BJ (cell line): Measurements from ENCODE around the gene DRC3. TPM values are rescaled to one million over a fixed set of nuclear protein-coding genes. Genes with fewer than 3 reads are reported as not detected.

Source experiments
- CTCF ChIA-PET: fragments of 350-600 bp; formaldehyde crosslinking; extraction: SDS; loops from one replicate; lab custom pipeline; 2021; ENCODE audit warnings: antibody characterized with exemption, inconsistent platforms; lab: Yijun Ruan, JAX
- POLR2A ChIA-PET: fragments of 300-600 bp; sonication (Branson Sonifier 250); formaldehyde crosslinking; extraction: SDS; loops from one replicate; lab custom pipeline; 2021; ENCODE audit warnings: antibody characterized with exemption; lab: Charles Lee
- DNase-seq: peaks from one replicate; pipeline ENCODE4 v3.0.0-alpha.2; 2011; ENCODE audit warnings: low read depth
- H3K27me3 ChIP-seq: 2 replicates; pipeline ENCODE4 v1.6.0; 2011; ENCODE audit warnings: low read length; ENCODE audit not compliant: control insufficient read depth, insufficient read depth
- H3K36me3 ChIP-seq: 2 replicates; pipeline ENCODE4 v1.5.1; 2011; ENCODE audit warnings: low read length; ENCODE audit not compliant: control insufficient read depth, insufficient read depth
- H3K4me3 ChIP-seq: 2 replicates; pipeline ENCODE4 v1.5.1; 2011; ENCODE audit warnings: low read depth, mild to moderate bottlenecking, control low read depth, low read length
- polyA plus RNA-seq: library from polyadenylated mRNA; depleted of rRNA; stranded (reverse); fragments of >200 nt; gene quantifications from 2 replicates; pipeline ENCODE4 v1.2.3, GENCODE V29; 2011
- TF ChIP-seq, protein P1 (sequence below): IDR thresholded peaks from 2 replicates; pipeline ENCODE4 v1.5.1; 2011; ENCODE audit warnings: low read depth, mild to moderate bottlenecking, control low read depth, inconsistent platforms, low read length, moderate library complexity; ENCODE audit not compliant: insufficient read depth

DRC3 gene
- polyA plus RNA-seq, 1 experiment: 1.2 TPM

DNA sequence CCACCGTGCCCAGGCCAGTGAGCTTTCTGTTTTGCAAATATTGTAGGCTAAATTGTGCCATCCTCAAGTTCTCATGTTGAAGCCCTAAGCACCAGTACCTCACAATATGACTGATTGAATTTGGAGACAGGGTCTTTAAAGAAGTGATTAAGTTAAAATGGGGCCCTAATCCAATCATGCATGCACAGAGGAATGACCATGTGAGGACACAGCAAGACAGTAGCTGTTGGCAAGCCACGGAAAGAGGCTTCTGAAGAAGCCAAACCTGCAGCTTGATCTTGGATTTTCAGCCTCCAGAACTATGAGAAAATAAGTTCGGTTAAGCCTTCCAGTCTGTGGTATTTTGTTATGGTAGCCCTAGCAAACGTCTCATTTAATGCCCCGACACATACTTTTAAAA is 25.4 kb upstream of the DRC3 start:
- no peaks in the 10 kb centered on the region for H3K36me3 ChIP-seq
- no peak overlapping the region for H3K4me3 ChIP-seq
- TF ChIP-seq, protein P1, sequence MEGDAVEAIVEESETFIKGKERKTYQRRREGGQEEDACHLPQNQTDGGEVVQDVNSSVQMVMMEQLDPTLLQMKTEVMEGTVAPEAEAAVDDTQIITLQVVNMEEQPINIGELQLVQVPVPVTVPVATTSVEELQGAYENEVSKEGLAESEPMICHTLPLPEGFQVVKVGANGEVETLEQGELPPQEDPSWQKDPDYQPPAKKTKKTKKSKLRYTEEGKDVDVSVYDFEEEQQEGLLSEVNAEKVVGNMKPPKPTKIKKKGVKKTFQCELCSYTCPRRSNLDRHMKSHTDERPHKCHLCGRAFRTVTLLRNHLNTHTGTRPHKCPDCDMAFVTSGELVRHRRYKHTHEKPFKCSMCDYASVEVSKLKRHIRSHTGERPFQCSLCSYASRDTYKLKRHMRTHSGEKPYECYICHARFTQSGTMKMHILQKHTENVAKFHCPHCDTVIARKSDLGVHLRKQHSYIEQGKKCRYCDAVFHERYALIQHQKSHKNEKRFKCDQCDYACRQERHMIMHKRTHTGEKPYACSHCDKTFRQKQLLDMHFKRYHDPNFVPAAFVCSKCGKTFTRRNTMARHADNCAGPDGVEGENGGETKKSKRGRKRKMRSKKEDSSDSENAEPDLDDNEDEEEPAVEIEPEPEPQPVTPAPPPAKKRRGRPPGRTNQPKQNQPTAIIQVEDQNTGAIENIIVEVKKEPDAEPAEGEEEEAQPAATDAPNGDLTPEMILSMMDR: no peak
- ChIA-PET POLR2A (no interaction called here), CTCF (interaction anchor here (0.6 to 1.3 kb wide), 3 partner anchors 13 to 28 kb away, joined by 3 to 4 read pairs (median 3); no protein-coding TSS in a partner anchor)
- H3K27me3 ChIP-seq: no peaks in the 10 kb centered on the region
- no peak for DNase-seq

DNA sequence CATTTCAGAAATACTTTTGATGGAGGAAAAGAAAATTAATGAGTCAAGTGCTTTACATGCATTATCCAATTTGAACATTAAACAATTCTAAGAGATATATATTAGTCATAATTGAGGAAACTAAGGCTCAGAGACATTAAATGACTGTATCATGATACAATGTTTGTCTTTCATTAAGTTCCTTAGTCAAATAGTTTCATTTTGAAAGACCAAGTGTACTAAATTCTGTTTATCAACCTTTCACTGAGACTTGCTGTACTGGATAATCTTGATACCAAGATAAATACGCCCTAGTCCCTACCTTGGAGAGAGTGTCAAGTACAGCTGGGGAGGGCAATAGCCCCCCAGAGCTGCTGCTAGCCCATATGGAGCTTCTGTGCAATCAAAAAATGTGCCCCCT is 24.7 kb upstream of the DRC3 start:
- Histone ChIP-seq H3K4me3 (no peak overlapping the region), H3K27me3 (no peaks in the 10 kb centered on the region), H3K36me3 (no peaks in the 10 kb centered on the region; the same call in 1 of the 2 replicates)
- TF ChIP-seq, protein P1: no peak
- DNase-seq: no peak
- ChIA-PET CTCF (interaction anchor here (1.3 kb wide), 2 partner anchors 12 to 29 kb away, joined by 3 to 4 read pairs; no protein-coding TSS in a partner anchor), POLR2A (no interaction called here)

DNA sequence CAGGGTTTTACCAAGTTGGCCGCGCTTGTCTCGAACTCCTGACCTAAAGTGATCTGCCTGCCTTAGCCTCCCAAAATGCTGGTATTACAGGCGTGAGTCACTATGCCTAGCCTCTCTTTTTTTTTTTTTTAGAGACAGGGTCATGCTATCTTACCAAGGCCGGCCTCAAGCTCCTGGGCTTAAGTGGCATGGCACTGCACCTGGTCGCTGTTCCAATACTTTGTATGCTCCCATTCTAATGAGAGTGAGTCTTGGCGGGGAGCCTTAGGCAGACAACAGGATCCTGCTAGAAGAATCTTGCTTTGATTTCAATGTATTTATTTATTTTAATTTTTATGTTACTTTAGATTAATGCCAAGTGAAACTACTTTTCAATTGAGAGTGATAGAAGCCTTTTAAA is 22.3 kb upstream of the DRC3 start:
- Histone ChIP-seq H3K4me3 (no peak overlapping the region), H3K27me3 (no peaks in the 10 kb centered on the region), H3K36me3 (peaks cover 3% of the 10 kb centered on the region)
- TF ChIP-seq, protein P1: no peak
- ChIA-PET POLR2A (no interaction called here), CTCF (no interaction called here)
- no peak for DNase-seq

DNA sequence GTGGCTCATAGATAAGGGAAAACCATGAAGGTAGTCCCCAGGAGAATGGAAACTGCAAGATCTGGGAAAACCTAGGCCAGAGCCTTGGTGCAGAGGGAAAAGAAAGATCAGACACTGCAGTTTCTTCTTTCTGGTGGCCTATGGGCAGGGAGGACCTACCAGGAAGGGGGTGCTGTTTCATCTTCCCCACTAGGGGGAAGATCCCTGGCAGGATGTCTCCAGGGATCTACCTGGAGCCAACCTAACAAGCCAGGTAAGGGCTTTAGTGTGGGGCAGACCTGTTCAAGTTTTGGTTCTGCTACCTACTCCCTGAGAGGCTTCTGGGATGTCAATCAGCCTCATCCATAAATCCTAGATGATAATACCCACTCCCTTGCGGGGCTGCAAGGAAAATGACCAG is 21.9 kb upstream of the DRC3 start:
- no peak for DNase-seq
- ChIA-PET CTCF (no interaction called here), POLR2A (no interaction called here)
- no peak overlapping the region for H3K4me3 ChIP-seq
- TF ChIP-seq, protein P1: peak; percentile 18; the same call in 1 of the 2 replicates
- H3K36me3 ChIP-seq: peaks cover 3% of the 10 kb centered on the region
- H3K27me3 ChIP-seq: no peaks in the 10 kb centered on the region

DNA sequence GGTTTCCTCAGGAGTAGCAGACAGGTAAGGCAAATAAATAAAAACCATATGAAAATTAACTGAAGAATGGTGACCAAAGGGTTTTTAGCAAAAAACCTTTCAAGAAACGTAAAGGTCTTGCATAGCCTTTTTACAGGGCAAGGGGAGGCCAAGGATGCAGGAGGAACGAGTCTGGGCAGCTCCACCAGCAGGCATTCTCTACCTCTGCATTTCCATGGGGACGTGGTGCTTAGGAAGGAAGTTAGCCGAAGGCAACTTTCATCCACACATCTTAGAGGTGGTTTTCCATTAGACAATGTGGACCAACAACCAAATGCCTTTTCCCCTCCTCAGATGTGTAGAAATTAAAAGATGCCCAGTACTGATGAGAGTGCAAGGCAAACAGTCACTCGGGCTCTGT is 21.1 kb upstream of the DRC3 start:
- ChIA-PET POLR2A (no interaction called here), CTCF (no interaction called here)

More for the DNA sequence above, 21.1 kb upstream of the DRC3 start:
- DNase-seq: no peak
- TF ChIP-seq, protein P1: no peak
- no peaks in the 10 kb centered on the region for H3K27me3 ChIP-seq
- H3K36me3 ChIP-seq: peaks cover 3% of the 10 kb centered on the region
- no peak overlapping the region for H3K4me3 ChIP-seq
